Measurements from ENCODE around the gene GAGE1.
"Not testable (repeated sequence)": the region's sequence is repeated elsewhere in the genome, so short reads cannot be mapped to it uniquely, and the experiment has no call there.

Gene GAGE1, protein sequence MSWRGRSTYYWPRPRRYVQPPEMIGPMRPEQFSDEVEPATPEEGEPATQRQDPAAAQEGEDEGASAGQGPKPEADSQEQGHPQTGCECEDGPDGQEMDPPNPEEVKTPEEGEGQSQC

DNA sequence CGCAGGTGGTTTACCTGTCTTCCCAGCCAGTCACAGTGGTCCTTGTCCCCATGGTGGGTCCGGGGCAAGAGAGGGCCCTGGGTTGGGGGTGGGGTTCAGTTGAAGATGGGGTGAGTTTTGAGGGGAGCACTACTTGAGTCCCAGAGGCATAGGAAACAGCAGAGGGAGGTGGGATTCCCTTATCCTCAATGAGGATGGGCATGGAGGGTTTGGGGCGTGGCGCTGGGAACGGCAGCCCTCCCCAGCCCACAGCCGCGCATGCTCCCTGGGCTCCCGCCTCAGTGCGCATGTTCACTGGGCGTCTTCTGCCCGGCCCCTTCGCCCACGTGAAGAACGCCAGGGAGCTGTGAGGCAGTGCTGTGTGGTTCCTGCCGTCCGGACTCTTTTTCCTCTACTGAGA, at the start of gene GAGE1:
TSS of gene GAGE1 (plus strand) at position 301 of the 400 bp plus-strand sequence. CDS start 1,155 bp downstream, outside the sequence.
- not testable (repeated sequence) for DNase-seq

DNA sequence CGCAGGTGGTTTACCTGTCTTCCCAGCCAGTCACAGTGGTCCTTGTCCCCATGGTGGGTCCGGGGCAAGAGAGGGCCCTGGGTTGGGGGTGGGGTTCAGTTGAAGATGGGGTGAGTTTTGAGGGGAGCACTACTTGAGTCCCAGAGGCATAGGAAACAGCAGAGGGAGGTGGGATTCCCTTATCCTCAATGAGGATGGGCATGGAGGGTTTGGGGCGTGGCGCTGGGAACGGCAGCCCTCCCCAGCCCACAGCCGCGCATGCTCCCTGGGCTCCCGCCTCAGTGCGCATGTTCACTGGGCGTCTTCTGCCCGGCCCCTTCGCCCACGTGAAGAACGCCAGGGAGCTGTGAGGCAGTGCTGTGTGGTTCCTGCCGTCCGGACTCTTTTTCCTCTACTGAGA, 47.8 kb upstream of the GAGE1 start, which contains the start of gene GAGE12E:
TSS of gene GAGE12E (plus strand) at position 301 of the 400 bp plus-strand sequence. CDS start 1,155 bp downstream, outside the sequence.
- DNase-seq, result not testable (repeated sequence)

DNA sequence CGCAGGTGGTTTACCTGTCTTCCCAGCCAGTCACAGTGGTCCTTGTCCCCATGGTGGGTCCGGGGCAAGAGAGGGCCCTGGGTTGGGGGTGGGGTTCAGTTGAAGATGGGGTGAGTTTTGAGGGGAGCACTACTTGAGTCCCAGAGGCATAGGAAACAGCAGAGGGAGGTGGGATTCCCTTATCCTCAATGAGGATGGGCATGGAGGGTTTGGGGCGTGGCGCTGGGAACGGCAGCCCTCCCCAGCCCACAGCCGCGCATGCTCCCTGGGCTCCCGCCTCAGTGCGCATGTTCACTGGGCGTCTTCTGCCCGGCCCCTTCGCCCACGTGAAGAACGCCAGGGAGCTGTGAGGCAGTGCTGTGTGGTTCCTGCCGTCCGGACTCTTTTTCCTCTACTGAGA, 38.3 kb upstream of the GAGE1 start, which contains the start of gene GAGE12F:
TSS of gene GAGE12F (plus strand) at position 301 of the 400 bp plus-strand sequence. CDS start 1,155 bp downstream, outside the sequence.
- not testable (repeated sequence) for DNase-seq

DNA sequence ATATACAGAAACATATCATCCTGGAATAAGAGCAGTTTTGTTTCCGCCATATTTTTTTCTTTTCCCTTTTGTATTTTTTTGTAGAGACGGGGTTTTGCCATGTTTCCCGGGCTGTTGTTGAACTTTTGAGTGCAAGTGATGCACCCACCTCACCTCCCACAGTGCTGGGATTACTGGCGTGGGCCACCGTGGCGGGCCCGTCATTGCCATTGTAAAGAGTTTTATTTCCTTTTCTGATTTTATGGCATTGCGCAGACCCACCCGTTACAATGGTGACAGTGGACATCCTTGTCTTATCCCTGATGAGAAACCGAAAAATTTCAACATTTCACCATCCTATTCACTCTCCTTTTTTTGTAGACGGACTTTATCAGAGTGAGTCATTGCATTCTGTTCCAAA, 30.1 kb upstream of the GAGE1 start:
- DNase-seq, result not testable (repeated sequence)

DNA sequence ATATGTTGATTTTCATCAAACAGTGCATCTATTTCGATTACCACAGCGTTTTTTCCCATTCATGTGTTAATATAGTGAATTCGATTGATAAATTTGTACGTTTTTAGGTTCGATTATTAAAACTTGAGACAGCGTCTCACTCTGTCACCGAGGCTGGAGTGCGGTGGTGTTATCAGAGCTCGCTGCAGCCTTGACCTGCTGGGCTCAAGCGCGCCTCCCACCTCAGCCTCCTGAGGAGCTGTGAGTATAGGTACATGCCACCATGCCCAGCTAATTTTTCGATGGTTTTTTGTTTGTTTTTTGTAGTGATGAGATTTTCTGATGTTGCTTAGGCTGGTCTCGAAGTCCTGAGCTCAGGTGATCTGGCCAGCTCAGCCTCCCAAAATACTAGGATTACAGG, 29.7 kb upstream of the GAGE1 start:
- not testable (repeated sequence) for DNase-seq

DNA sequence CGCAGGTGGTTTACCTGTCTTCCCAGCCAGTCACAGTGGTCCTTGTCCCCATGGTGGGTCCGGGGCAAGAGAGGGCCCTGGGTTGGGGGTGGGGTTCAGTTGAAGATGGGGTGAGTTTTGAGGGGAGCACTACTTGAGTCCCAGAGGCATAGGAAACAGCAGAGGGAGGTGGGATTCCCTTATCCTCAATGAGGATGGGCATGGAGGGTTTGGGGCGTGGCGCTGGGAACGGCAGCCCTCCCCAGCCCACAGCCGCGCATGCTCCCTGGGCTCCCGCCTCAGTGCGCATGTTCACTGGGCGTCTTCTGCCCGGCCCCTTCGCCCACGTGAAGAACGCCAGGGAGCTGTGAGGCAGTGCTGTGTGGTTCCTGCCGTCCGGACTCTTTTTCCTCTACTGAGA, 28.7 kb upstream of the GAGE1 start, which contains the start of gene GAGE12G:
TSS of gene GAGE12G (plus strand) at position 301 of the 400 bp plus-strand sequence. CDS start 1,155 bp downstream, outside the sequence.
- not testable (repeated sequence) for DNase-seq

DNA sequence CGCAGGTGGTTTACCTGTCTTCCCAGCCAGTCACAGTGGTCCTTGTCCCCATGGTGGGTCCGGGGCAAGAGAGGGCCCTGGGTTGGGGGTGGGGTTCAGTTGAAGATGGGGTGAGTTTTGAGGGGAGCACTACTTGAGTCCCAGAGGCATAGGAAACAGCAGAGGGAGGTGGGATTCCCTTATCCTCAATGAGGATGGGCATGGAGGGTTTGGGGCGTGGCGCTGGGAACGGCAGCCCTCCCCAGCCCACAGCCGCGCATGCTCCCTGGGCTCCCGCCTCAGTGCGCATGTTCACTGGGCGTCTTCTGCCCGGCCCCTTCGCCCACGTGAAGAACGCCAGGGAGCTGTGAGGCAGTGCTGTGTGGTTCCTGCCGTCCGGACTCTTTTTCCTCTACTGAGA, 19.2 kb upstream of the GAGE1 start, which contains the start of gene GAGE12H:
TSS of gene GAGE12H (plus strand) at position 301 of the 400 bp plus-strand sequence. CDS start 1,155 bp downstream, outside the sequence.
- DNase-seq, result not testable (repeated sequence)

DNA sequence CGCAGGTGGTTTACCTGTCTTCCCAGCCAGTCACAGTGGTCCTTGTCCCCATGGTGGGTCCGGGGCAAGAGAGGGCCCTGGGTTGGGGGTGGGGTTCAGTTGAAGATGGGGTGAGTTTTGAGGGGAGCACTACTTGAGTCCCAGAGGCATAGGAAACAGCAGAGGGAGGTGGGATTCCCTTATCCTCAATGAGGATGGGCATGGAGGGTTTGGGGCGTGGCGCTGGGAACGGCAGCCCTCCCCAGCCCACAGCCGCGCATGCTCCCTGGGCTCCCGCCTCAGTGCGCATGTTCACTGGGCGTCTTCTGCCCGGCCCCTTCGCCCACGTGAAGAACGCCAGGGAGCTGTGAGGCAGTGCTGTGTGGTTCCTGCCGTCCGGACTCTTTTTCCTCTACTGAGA, 9.6 kb upstream of the GAGE1 start, which contains the start of gene GAGE2A:
TSS of gene GAGE2A (plus strand) at position 301 of the 400 bp plus-strand sequence. CDS start 1,155 bp downstream, outside the sequence.
- DNase-seq, result not testable (repeated sequence)

DNA sequence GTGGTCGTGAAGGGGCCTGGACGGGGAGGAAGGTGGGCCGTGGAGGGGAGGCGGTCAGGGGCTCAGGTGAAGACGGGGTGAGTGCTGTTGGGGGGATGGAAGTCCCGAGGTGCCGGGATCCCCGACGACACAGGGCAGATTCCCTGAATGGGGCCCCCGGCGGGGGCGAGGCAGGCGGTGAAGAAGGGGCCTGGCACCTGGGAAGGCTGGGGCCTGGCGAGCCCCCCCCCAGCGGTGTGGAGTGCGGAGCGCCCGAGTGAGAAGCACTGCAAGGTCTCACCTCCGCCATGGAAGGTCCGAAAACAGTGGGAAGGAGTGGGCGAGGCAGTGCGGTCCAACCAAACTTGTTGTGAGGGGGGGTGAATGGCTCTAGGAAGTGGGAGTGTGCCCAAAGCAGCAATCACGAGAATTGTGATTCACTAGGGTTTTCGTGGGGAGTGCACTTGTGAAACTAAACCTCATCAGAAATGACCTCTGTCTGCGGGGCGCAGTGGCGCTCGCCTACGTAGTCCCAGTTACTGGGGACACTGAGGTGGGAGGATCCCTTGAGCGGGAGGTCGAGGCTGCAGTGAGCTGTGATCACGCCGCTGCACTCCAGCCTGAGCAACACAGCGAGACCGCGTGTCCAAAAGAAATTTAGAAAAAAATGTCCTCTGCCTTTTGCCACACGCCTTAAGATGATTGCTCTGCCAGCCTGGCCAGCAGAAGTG, 8.9 kb upstream of the GAGE1 start:
- DNase-seq, result not testable (repeated sequence)

DNA sequence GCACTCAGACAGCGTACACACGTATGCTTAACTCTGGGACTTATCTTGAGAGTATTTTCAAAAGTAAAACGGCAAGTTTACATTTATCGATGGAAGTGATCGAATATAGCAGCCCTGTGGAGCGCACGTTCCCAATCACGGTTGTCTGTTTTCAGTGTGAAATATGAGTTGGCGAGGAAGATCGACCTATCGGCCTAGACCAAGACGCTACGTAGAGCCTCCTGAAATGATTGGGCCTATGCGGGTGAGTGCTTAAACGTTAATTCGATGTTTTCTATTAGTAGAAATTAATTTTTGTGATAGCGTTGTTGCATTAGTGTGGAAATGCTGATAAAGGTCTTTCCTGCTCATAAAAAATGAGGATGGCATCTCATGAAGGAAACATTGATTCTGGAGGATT, 8.3 kb upstream of the GAGE1 start:
- DNase-seq, result not testable (repeated sequence)

DNA sequence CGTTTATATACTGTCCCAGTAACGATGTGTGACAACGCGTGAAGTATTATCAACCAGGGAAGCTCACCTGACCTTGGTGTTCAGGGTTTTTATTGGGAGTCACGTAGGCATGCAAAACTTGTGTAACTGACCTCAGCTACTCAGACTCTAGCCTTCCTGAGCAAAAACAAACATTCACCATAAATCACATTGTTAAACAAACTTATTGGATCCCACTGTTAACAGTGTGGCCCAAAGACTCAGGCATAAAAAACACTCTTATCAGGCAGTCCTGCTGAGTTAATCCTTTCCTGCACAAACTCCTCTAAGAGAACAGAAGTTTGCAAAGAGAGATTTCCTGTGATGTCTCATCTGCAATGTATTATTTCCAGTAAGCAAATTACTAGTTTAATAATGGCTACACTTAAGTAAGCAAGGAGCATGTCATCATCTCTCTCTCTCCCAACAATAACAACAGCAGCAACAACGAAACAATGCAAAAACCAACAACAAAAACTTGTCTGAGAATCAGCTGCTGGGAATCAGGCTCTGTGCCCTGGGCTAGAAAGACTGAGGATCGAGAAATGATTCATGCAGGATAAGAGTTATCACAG, 12.0 kb downstream of the GAGE1 start:
- DNase-seq, result no peak

DNA sequence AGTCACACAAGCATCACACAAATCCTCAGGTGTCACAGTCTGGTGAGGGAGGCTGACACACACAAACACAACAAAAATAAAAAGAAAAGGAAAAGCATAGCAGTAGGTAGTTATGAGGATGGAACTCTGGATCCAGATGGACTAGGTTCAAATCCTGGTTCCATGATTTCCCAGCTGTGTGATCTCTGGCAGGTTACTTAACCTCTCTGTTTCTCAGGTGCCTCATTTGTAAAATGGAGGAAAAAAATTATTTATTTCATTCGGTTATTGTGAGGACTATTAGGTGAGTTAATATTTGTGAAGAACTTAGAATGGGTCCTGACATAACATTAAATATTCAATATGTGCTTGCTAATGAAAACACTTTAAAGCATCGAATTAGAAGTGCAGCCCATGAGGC, 19.8 kb downstream of the GAGE1 start:
- DNase-seq, result no peak

DNA sequence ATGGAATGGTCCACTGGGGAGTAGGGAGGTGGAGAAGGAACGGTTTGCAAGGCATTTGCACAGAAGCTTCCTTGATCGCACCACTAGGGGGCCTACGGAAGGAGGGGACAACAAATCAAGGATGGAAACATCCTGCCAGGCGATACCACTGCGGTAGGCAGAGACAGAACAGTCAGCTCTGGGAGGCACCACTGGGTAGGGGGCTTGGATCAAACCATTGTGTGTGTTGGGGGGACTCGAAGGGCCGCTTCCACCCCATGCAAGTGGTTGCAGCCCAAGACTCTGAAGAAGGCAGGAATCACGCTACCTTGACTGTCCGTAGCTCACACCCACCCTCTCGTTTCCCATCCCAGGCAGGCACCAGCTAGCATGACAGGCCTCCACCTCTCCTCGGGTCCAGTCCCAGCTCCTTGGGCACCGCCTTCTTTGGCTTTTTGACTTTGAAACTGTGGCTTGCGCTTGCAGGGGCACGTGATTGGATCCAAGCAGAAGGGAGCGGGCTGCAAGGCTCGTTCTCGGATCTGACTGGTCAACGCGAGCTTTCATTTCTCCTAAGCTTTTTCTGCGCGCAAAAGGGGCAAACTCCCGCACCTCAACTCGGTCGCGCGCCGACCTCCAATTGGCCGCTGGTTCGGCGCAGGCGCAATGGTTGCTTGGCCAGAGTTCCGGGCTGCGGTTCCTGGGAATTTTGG, 28.4 kb downstream of the GAGE1 start:
- no peak for DNase-seq

DNA sequence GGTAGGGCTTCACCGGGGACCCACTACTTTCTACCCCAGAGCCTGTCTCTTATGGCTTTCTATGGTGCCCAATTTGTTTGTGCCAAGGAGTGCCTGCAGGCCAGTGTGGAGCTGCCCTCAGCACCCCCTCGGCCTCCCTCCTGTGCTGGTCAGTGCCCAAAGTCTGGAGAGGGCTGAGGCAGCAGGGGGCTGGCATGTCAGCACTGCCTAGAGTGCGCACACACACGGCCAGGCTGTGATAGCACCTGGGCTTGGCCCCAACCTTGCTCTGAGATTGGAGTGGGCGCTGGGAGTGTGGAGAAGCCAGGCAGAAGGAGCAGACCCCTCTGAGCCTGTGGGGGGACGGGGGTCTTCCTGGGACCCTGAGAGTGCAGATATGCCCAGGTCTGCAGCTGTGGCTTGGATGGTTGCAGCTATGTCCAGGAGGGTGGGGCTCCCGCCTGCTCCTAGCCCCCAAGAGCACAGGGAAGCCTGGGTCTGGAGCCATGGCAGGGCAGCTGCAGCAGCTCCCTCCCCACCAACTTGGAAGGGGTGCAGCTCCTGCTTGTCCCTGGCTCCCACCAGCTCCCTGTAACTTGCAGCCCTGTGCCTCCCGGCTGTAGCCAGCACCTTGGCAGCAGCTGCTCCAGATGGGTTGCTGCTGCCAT, 46.3 kb downstream of the GAGE1 start:
- no peak for DNase-seq

DNA sequence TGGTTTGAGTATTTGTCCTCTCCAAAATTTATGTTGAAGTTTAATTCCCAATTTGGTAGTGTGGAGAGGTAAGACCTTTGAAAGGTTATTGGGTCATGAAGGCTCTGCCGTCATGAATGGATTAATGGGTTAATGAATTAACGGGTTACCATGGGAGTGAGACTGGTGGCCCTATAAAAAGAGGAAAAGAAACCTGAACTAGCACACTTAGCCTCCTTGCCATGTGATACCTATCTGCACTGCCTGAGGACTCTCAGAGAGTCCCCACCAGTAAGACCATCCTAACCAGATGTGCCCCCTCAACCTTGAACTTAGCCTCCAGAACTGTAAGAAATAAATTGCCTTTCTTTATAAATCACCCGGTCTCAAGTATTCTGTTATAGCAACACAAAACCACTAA, 57.7 kb downstream of the GAGE1 start:
- DNase-seq, result no peak
